NCI-H1694 (cell line): Measurements from ENCODE around the gene GALNTL6.

ENCODE experiments used
- DNase-seq: peaks from one replicate; lab custom pipeline; 2025; lab: John Stamatoyannopoulos, UW

The GALNTL6 gene

GRCh38 chr4:171880136-171880535, 66.9 kb downstream of the GALNTL6 start:
- no peak for DNase-seq

GRCh38 chr4:171889681-171890080, 76.5 kb downstream of the GALNTL6 start:
- DNase-seq = no peak

- DNase-seq = no peak
Measured at GRCh38 chr4:171891038-171891437, 77.8 kb downstream of the GALNTL6 start.

- no peak for DNase-seq
Measured at GRCh38 chr4:171896426-171896825, 83.2 kb downstream of the GALNTL6 start.

- DNase-seq = no peak
Measured at GRCh38 chr4:171919314-171919713, 106.1 kb downstream of the GALNTL6 start.

GRCh38 chr4:171920901-171921300, 107.7 kb downstream of the GALNTL6 start:
- DNase-seq = no peak

- DNase-seq = no peak
Measured at GRCh38 chr4:171924746-171925376, 111.7 kb downstream of the GALNTL6 start.

GRCh38 chr4:171928336-171928735, 115.1 kb downstream of the GALNTL6 start:
- DNase-seq = no peak

GRCh38 chr4:171929477-171929876, 116.3 kb downstream of the GALNTL6 start:
- no peak for DNase-seq

GRCh38 chr4:171929907-171930306, 116.7 kb downstream of the GALNTL6 start:
- no peak for DNase-seq

- no peak for DNase-seq
Measured at GRCh38 chr4:171932238-171932637, 119.0 kb downstream of the GALNTL6 start.

- no peak for DNase-seq
Measured at GRCh38 chr4:171940656-171941055, 127.5 kb downstream of the GALNTL6 start.

GRCh38 chr4:171947400-171947799, 134.2 kb downstream of the GALNTL6 start:
- no peak for DNase-seq

- DNase-seq = no peak
Measured at GRCh38 chr4:171948038-171948437, 134.8 kb downstream of the GALNTL6 start.

- DNase-seq = no peak
Measured at GRCh38 chr4:171954650-171955049, 141.4 kb downstream of the GALNTL6 start.

- no peak for DNase-seq
Measured at GRCh38 chr4:171956678-171957077, 143.5 kb downstream of the GALNTL6 start.

- DNase-seq = no peak
Measured at GRCh38 chr4:171962110-171962509, 148.9 kb downstream of the GALNTL6 start.

- DNase-seq = no peak
Measured at GRCh38 chr4:171966356-171966755, 153.2 kb downstream of the GALNTL6 start.

- no peak for DNase-seq
Measured at GRCh38 chr4:171978216-171978615, 165.0 kb downstream of the GALNTL6 start.

- no peak for DNase-seq
Measured at GRCh38 chr4:171979461-171979860, 166.3 kb downstream of the GALNTL6 start.

GRCh38 chr4:171981185-171981584, 168.0 kb downstream of the GALNTL6 start:
- no peak for DNase-seq

GRCh38 chr4:171983935-171984805, 171.0 kb downstream of the GALNTL6 start:
- DNase-seq = no peak

- no peak for DNase-seq
Measured at GRCh38 chr4:171985129-171985528, 171.9 kb downstream of the GALNTL6 start.
